Mesendoderm (in vitro differentiated cells): ENCODE data around the gene TM7SF2.
"Not testable (repeated sequence)": the region's sequence is repeated elsewhere in the genome, so short reads cannot be mapped to it uniquely, and the experiment has no call there.

Source experiments
- DNase-seq: peaks from one replicate; pipeline ENCODE4 v3.0.0; 2013
- H2AK5ac ChIP-seq: 2 replicates; pipeline ENCODE4 v1.6.1; 2013; ENCODE audit warnings: low read length, inconsistent platforms
- H2BK120ac ChIP-seq: 2 replicates; pipeline ENCODE4 v1.6.1; 2013; ENCODE audit warnings: low read depth, mild to moderate bottlenecking, low read length, moderate library complexity, mixed read lengths
- H2BK15ac ChIP-seq: replicated peaks from 2 replicates; pipeline ENCODE4 v1.6.1; 2013; ENCODE audit warnings: low read depth, mild to moderate bottlenecking, moderate library complexity
- H2BK5ac ChIP-seq: 2 replicates; pipeline ENCODE4 v1.6.1; 2013; ENCODE audit warnings: low read length, inconsistent platforms
- H3K18ac ChIP-seq: 2 replicates; pipeline ENCODE4 v1.6.1; 2013; ENCODE audit warnings: mild to moderate bottlenecking, low read length, mixed read lengths
- H3K23ac ChIP-seq: one replicate; pipeline ENCODE4 v1.6.1; 2013; ENCODE audit warnings: low read length
- H3K27ac ChIP-seq: 2 replicates; pipeline ENCODE4 v1.5.1; 2013; ENCODE audit warnings: low read depth, mild to moderate bottlenecking, inconsistent platforms, low read length, moderate library complexity
- H3K27me3 ChIP-seq: 2 replicates; pipeline ENCODE4 v1.6.1; 2013; ENCODE audit warnings: low read length, control low read depth, mild to moderate bottlenecking, inconsistent platforms; ENCODE audit not compliant: insufficient read depth, poor library complexity
- H3K36me3 ChIP-seq: 2 replicates; pipeline ENCODE4 v1.6.1; 2013; ENCODE audit warnings: low read length, inconsistent platforms; ENCODE audit not compliant: control insufficient read depth, insufficient read depth
- H3K4ac ChIP-seq: one replicate; pipeline ENCODE4 v1.6.1; 2013; ENCODE audit warnings: low read depth, mild to moderate bottlenecking, low read length, moderate library complexity
- H3K4me1 ChIP-seq: 2 replicates; pipeline ENCODE4 v1.6.1; 2013; ENCODE audit warnings: low read depth, low read length, inconsistent platforms; ENCODE audit not compliant: control insufficient read depth
- H3K4me2 ChIP-seq: 2 replicates; pipeline ENCODE4 v1.6.1; 2013; ENCODE audit warnings: low read length
- H3K4me3 ChIP-seq: 2 replicates; pipeline ENCODE4 v1.5.1; 2013; ENCODE audit warnings: mild to moderate bottlenecking, low read length
- H3K56ac ChIP-seq: one replicate; pipeline ENCODE4 v1.6.1; 2013; ENCODE audit warnings: low read length
- H3K79me1 ChIP-seq: 2 replicates; pipeline ENCODE4 v1.6.1; 2013; ENCODE audit warnings: low read length, inconsistent platforms
- H3K79me2 ChIP-seq: 2 replicates; pipeline ENCODE4 v1.6.1; 2013; ENCODE audit warnings: mild to moderate bottlenecking, low read length; ENCODE audit not compliant: control insufficient read depth, insufficient read depth
- H3K9ac ChIP-seq: 2 replicates; pipeline ENCODE4 v1.6.1; 2013; ENCODE audit warnings: low read length, inconsistent platforms
- H4K5ac ChIP-seq: one replicate; pipeline ENCODE4 v1.6.1; 2013; ENCODE audit warnings: low read length
- H4K8ac ChIP-seq: one replicate; pipeline ENCODE4 v1.6.1; 2013; ENCODE audit warnings: low read depth, mild to moderate bottlenecking, control low read depth, low read length, moderate library complexity
- WGBS: extraction: QIAGEN DNeasy Blood & Tissue Kit; methylation state at CpG from one replicate; pipeline ENCODE4 v1.1.7; 2013; ENCODE audit warnings: low lambda C conversion rate, missing lambda C conversion rate; ENCODE audit not compliant: insufficient coverage; ENCODE audit errors: extremely low coverage; 5-methylcytosine and 5-hydroxymethylcytosine counted together

TM7SF2 gene

GRCh38 chr11:65118097-65118837, 6.6 kb downstream of the TM7SF2 start:
- Histone ChIP-seq H3K4ac (no peak overlapping the region), H3K36me3 (peaks cover 14% of the 10 kb centered on the region), H4K5ac (no peak overlapping the region), H3K23ac (no peak overlapping the region), H3K27me3 (no peaks in the 10 kb centered on the region), H3K79me1 (peaks cover 29% of the 10 kb centered on the region), H2BK120ac (no peak overlapping the region), H3K18ac (no peak overlapping the region), H3K79me2 (peaks cover 32% of the 10 kb centered on the region), H3K4me1 (peaks cover 5% of the 10 kb centered on the region), H2BK5ac (no peak overlapping the region), H2BK15ac (no peak overlapping the region), H3K27ac (no peak overlapping the region), H2AK5ac (no peak overlapping the region), H3K4me3 (no peak overlapping the region), H4K8ac (no peak overlapping the region), H3K56ac (peak overlapping the region; percentile 60), H3K4me2 (no peak overlapping the region), H3K9ac (no peak overlapping the region)
- DNase-seq = no peak
- no CpG with 5 or more reads among the region's 18 CpGs for WGBS

DNA sequence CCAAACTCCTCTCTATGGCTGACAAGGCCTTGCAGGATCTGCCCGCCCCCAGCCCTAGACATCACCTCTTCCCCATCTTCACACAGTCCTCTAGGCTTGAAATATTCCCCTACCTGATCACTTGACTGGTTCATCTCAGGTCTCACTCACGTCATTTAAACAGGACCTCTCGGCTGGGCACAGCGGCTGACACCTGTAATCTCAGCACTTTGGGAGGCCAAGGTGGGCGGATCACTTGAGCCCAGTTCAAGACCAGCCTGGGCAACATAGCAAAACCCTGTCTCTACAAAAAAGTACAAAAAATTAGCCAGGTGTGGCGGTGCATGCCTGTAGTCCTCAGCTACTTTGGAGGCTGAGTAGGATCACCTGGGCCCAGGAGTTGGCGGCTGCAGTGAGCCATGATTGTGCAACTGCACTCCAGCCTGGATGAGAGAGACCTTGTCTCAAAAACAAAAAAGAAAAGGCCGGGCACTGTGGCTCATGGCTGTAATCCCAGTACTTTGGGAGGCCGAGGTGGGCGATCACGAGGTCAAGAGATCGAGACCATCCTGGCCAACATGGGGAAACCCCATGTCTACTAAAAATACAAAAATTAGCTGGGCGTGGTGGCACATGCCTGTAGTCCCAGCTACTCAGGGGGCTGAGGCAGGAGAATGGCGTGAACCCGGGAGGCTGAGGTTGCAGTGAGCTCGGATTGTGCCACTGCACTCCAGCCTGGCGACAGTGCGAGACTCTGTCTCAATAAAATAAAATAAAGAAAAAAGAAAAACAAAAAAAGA, 7.4 kb downstream of the TM7SF2 start:
- H3K9ac ChIP-seq, H4K5ac ChIP-seq, H3K4me1 ChIP-seq, H2BK120ac ChIP-seq, H3K56ac ChIP-seq, H3K18ac ChIP-seq, H2BK5ac ChIP-seq, H2AK5ac ChIP-seq, H2BK15ac ChIP-seq, H3K27ac ChIP-seq, H4K8ac ChIP-seq, H3K4me3 ChIP-seq, H3K23ac ChIP-seq, H3K27me3 ChIP-seq, DNase-seq, H3K4me2 ChIP-seq, H3K4ac ChIP-seq: not testable (repeated sequence)
- no CpG with 5 or more reads among the region's 18 CpGs for WGBS
- peaks cover 14% of the 10 kb centered on the region for H3K36me3 ChIP-seq
- peaks cover 29% of the 10 kb centered on the region for H3K79me1 ChIP-seq
- H3K79me2 ChIP-seq = peaks cover 34% of the 10 kb centered on the region

GRCh38 chr11:65119670-65119995, 8.0 kb downstream of the TM7SF2 start:
- no peak overlapping the region for H3K18ac ChIP-seq
- peaks cover 14% of the 10 kb centered on the region for H3K36me3 ChIP-seq
- H2BK15ac ChIP-seq = no peak overlapping the region
- no peak overlapping the region for H4K5ac ChIP-seq
- H3K79me1 ChIP-seq = peaks cover 31% of the 10 kb centered on the region
- peak overlapping the region; percentile 34 for H3K9ac ChIP-seq
- no peak overlapping the region for H3K4ac ChIP-seq
- H3K4me2 ChIP-seq = no peak overlapping the region
- no peak overlapping the region for H2BK120ac ChIP-seq
- H3K56ac ChIP-seq = no peak overlapping the region
- no peaks in the 10 kb centered on the region for H3K27me3 ChIP-seq
- H4K8ac ChIP-seq = no peak overlapping the region
- no peak for DNase-seq
- no peak overlapping the region for H2AK5ac ChIP-seq
- peaks cover 4% of the 10 kb centered on the region for H3K4me1 ChIP-seq
- H3K79me2 ChIP-seq = peaks cover 34% of the 10 kb centered on the region
- no peak overlapping the region for H3K4me3 ChIP-seq
- no peak overlapping the region for H3K27ac ChIP-seq
- no peak overlapping the region for H3K23ac ChIP-seq
- H2BK5ac ChIP-seq = no peak overlapping the region

DNA sequence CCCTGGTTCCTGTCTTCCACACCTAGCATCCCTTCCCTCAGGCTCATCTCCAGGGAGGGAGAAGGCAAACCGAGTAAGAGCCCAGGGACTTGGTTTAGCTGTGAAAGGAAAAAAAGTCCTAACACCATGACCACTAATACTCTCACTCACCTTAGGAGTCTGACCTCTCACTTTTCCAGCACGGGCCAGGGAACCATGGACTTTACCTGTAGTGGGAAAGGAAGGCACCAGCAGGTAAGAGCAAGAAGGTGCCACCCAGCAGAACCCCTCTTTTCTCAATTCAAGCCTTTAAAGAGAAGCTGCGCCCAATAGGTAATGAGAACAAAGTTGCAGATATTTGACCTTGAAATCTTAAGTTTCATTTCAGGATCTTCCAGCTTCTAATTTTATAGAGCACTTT, 9.2 kb downstream of the TM7SF2 start:
- Histone ChIP-seq H3K79me2 (peaks cover 34% of the 10 kb centered on the region), H3K4me1 (peaks cover 4% of the 10 kb centered on the region), H3K79me1 (peaks cover 30% of the 10 kb centered on the region), H3K27ac (no peak overlapping the region), H3K36me3 (peaks cover 19% of the 10 kb centered on the region), H4K5ac (no peak overlapping the region), H3K23ac (no peak overlapping the region), H2AK5ac (no peak overlapping the region), H3K9ac (peak overlapping the region; percentile 95), H3K4me3 (peak overlapping the region; percentile 98), H2BK15ac (no peak overlapping the region), H3K4me2 (peak overlapping the region; percentile 89), H3K4ac (no peak overlapping the region), H3K27me3 (no peaks in the 10 kb centered on the region), H4K8ac (no peak overlapping the region), H3K18ac (no peak overlapping the region), H2BK120ac (no peak overlapping the region), H2BK5ac (no peak overlapping the region), H3K56ac (peak overlapping the region; percentile 95)
- no peak for DNase-seq
- WGBS = no CpG with 5 or more reads among the region's 3 CpGs

DNA sequence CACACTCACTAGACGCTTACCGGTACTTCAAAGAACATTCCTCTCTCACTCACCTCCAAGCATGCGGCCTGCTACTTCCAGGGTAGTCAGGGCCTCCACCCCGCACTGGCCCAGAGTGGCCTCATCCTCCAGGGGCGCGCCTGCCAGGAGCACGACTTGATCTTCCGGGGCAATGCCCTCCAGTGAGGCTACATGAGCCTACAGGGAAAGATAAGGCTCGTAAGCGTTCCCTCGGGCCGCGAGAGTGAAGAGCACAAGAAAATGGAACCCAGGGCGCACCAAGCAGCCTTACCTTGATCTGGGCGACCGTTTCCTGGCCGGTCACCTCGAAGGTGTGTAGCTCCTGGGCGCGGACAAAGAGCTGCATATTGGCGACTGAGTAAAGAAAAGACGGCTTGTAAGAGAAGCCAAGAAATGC, 9.8 kb downstream of the TM7SF2 start:
- Histone ChIP-seq H3K4me2 (peak overlapping the region; percentile 89), H3K23ac (no peak overlapping the region), H3K4ac (peak overlapping the region; percentile 8), H3K36me3 (peaks cover 20% of the 10 kb centered on the region), H3K18ac (no peak overlapping the region), H3K79me1 (peaks cover 27% of the 10 kb centered on the region), H3K4me1 (peaks cover 4% of the 10 kb centered on the region), H2BK15ac (no peak overlapping the region), H2BK5ac (peak overlapping the region; percentile 20), H3K27me3 (no peaks in the 10 kb centered on the region), H4K8ac (no peak overlapping the region), H3K9ac (peak overlapping the region; percentile 95), H3K27ac (no peak overlapping the region), H3K79me2 (peaks cover 31% of the 10 kb centered on the region), H3K4me3 (peak overlapping the region; percentile 98), H4K5ac (no peak overlapping the region), H2BK120ac (no peak overlapping the region), H3K56ac (peak overlapping the region; percentile 95), H2AK5ac (peak overlapping the region; percentile 79)
- peak; percentile 51 for DNase-seq
- no CpG with 5 or more reads among the region's 22 CpGs for WGBS
